Measurements from ENCODE around the gene OR51E1. TPM values are rescaled to one million over a fixed set of nuclear protein-coding genes. Genes with fewer than 3 reads are reported as not detected.

OR51E1 gene
- total RNA-seq, 1 donor from 2014 or later = 1.2 TPM

- TF ChIP-seq, protein P1, sequence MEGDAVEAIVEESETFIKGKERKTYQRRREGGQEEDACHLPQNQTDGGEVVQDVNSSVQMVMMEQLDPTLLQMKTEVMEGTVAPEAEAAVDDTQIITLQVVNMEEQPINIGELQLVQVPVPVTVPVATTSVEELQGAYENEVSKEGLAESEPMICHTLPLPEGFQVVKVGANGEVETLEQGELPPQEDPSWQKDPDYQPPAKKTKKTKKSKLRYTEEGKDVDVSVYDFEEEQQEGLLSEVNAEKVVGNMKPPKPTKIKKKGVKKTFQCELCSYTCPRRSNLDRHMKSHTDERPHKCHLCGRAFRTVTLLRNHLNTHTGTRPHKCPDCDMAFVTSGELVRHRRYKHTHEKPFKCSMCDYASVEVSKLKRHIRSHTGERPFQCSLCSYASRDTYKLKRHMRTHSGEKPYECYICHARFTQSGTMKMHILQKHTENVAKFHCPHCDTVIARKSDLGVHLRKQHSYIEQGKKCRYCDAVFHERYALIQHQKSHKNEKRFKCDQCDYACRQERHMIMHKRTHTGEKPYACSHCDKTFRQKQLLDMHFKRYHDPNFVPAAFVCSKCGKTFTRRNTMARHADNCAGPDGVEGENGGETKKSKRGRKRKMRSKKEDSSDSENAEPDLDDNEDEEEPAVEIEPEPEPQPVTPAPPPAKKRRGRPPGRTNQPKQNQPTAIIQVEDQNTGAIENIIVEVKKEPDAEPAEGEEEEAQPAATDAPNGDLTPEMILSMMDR (IDR thresholded peaks at IDR 0.05) = no peak
- no peak for DNase-seq (ENCODE audit: low spot score)
- Mint-ChIP-seq H3K36me3 (ENCODE audit: low read depth) (no peaks in the 10 kb centered on the region), H3K9me3 (ENCODE audit: low read depth) (no peaks in the 10 kb centered on the region), H3K4me3 (ENCODE audit: unreplicated experiment) (no peak overlapping the region), H3K27me3 (ENCODE audit: low read depth) (no peaks in the 10 kb centered on the region), H3K4me1 (ENCODE audit: low read depth) (peaks cover 19% of the 10 kb centered on the region), H3K27ac (ENCODE audit: unreplicated experiment) (no peak overlapping the region)
Observed at GRCh38 chr11:4677948-4678347, 34.2 kb downstream of the OR51E1 start.

- TF ChIP-seq, protein P1 (IDR thresholded peaks at IDR 0.05) = no peak
- no peaks in the 10 kb centered on the region for H3K9me3 Mint-ChIP-seq (ENCODE audit: low read depth)
- no peak for DNase-seq (ENCODE audit: low spot score)
Observed at GRCh38 chr11:4680341-4680740, 36.6 kb downstream of the OR51E1 start.

GRCh38 chr11:4682623-4683419 lies 39.0 kb downstream of the OR51E1 start:
- H3K4me1 Mint-ChIP-seq (ENCODE audit: low read depth) = peaks cover 10% of the 10 kb centered on the region
- H3K9me3 Mint-ChIP-seq (ENCODE audit: low read depth) = no peaks in the 10 kb centered on the region
- no peak for DNase-seq (ENCODE audit: low spot score)
- TF ChIP-seq, protein P1 (IDR thresholded peaks at IDR 0.05) = no peak
- no peaks in the 10 kb centered on the region for H3K36me3 Mint-ChIP-seq (ENCODE audit: low read depth)
- H3K4me3 Mint-ChIP-seq (ENCODE audit: unreplicated experiment) = no peak overlapping the region
- no peak overlapping the region for H3K27ac Mint-ChIP-seq (ENCODE audit: unreplicated experiment)
- no peaks in the 10 kb centered on the region for H3K27me3 Mint-ChIP-seq (ENCODE audit: low read depth)

More at GRCh38 chr11:4680341-4680740, 36.6 kb downstream of the OR51E1 start:
- peaks cover 10% of the 10 kb centered on the region for H3K4me1 Mint-ChIP-seq (ENCODE audit: low read depth)
- H3K27me3 Mint-ChIP-seq (ENCODE audit: low read depth) = no peaks in the 10 kb centered on the region
- H3K27ac Mint-ChIP-seq (ENCODE audit: unreplicated experiment) = no peak overlapping the region
- H3K4me3 Mint-ChIP-seq (ENCODE audit: unreplicated experiment) = no peak overlapping the region
- no peaks in the 10 kb centered on the region for H3K36me3 Mint-ChIP-seq (ENCODE audit: low read depth)

DNA sequence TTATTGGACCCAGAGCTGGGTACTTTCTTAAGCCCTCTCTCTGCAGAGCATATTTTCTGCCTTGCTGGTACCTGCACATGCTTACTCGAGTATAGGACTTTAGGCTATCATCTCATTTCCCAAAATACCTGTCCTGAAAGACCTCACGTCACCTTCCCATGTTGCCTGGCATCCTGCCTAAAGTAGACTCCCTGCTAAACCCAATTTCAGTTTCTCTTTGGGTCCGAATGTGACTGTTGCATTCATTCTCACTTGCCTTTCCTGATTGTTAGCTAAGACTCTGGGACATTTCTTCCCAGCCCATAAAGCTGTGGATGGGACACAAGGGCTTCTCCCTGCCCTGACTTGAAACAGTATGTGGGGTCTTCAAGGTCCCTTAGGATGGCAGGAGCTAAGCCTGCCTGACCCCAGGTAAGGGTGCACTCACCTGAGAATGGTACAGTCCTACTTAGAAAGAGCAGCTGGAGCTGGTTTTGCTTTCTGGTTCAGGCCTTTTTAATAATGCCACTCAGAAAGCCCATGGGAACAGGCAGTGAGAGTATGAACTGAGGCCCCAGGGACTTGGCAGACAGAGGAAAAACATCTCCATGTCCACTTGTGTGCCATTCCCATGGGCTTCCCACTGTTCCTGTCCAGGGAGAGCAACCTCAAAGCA lies 41.0 kb downstream of the OR51E1 start:
- no peak for DNase-seq (ENCODE audit: low spot score)
- no peaks in the 10 kb centered on the region for H3K36me3 Mint-ChIP-seq (ENCODE audit: low read depth)
- H3K27ac Mint-ChIP-seq (ENCODE audit: unreplicated experiment) = no peak overlapping the region
- H3K27me3 Mint-ChIP-seq (ENCODE audit: low read depth) = no peaks in the 10 kb centered on the region
- H3K9me3 Mint-ChIP-seq (ENCODE audit: low read depth) = no peaks in the 10 kb centered on the region
- H3K4me1 Mint-ChIP-seq (ENCODE audit: low read depth) = peaks cover 10% of the 10 kb centered on the region
- TF ChIP-seq, protein P1 (IDR thresholded peaks at IDR 0.05) = no peak
- no peak overlapping the region for H3K4me3 Mint-ChIP-seq (ENCODE audit: unreplicated experiment)

DNA sequence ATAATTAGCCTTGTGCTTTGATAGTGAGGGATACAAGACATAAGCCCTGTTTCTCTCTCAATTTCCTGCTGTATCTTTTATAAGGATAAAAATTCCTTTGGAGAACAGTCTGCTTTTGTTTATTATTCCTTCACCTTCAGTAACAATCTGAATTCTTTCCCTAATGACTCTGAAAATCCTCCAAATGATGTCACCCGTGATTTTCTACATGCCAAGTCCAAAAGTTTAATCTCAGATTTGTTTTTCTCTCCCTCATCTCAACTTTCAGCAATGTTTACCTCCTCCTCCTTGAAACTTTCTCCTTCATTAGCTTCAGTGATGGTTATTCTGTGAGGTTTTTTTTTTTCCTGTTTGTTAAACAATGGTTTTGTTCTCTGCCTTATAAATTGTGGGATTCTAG lies 51.7 kb downstream of the OR51E1 start:
- Mint-ChIP-seq H3K4me1 (ENCODE audit: low read depth) (peaks cover 8% of the 10 kb centered on the region), H3K27me3 (ENCODE audit: low read depth) (peaks cover 10% of the 10 kb centered on the region), H3K36me3 (ENCODE audit: low read depth) (no peaks in the 10 kb centered on the region), H3K27ac (ENCODE audit: unreplicated experiment) (no peak overlapping the region), H3K4me3 (ENCODE audit: unreplicated experiment) (no peak overlapping the region), H3K9me3 (ENCODE audit: low read depth) (no peaks in the 10 kb centered on the region)
- TF ChIP-seq, protein P1 (IDR thresholded peaks at IDR 0.05) = no peak
- DNase-seq (ENCODE audit: low spot score) = no peak

Measured in chondrocyte (in vitro differentiated cells).